ENCODE results near the gene MINDY1. TPM values are rescaled to one million over a fixed set of nuclear protein-coding genes. Genes with fewer than 3 reads are reported as not detected.

MINDY1 gene
- total RNA-seq, 1 donor from 2014 or later, result 10.7 TPM

GRCh38 chr1:150969626-150970025 is 37.1 kb downstream of the MINDY1 start:
- ATAC-seq (ENCODE audit: low read depth), result no peak
- intact Hi-C loops (cut with micrococcal nuclease), result loop anchor here (10.0 kb wide), 1 partner anchor 735 kb away; the partner anchor contains the start of gene ANP32E
- Mint-ChIP-seq H3K27me3 (no peaks in the 10 kb centered on the region), H3K36me3 (ENCODE audit: low read depth) (peaks cover 47% of the 10 kb centered on the region), H3K27ac (peak overlapping the region; percentile 37), H3K9me3 (no peaks in the 10 kb centered on the region), H3K4me1 (peaks cover 34% of the 10 kb centered on the region), H3K4me3 (no peak overlapping the region)
- ChIA-PET POLR2A (interaction anchor here (0.7 kb wide), 1 partner anchor 12 kb away, joined by 4 read pairs; no protein-coding TSS in a partner anchor), CTCF (no interaction called here)
- TF ChIP-seq, protein P1, sequence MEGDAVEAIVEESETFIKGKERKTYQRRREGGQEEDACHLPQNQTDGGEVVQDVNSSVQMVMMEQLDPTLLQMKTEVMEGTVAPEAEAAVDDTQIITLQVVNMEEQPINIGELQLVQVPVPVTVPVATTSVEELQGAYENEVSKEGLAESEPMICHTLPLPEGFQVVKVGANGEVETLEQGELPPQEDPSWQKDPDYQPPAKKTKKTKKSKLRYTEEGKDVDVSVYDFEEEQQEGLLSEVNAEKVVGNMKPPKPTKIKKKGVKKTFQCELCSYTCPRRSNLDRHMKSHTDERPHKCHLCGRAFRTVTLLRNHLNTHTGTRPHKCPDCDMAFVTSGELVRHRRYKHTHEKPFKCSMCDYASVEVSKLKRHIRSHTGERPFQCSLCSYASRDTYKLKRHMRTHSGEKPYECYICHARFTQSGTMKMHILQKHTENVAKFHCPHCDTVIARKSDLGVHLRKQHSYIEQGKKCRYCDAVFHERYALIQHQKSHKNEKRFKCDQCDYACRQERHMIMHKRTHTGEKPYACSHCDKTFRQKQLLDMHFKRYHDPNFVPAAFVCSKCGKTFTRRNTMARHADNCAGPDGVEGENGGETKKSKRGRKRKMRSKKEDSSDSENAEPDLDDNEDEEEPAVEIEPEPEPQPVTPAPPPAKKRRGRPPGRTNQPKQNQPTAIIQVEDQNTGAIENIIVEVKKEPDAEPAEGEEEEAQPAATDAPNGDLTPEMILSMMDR (IDR thresholded peaks at IDR 0.05), result no peak
- DNase-seq, result no peak

DNA sequence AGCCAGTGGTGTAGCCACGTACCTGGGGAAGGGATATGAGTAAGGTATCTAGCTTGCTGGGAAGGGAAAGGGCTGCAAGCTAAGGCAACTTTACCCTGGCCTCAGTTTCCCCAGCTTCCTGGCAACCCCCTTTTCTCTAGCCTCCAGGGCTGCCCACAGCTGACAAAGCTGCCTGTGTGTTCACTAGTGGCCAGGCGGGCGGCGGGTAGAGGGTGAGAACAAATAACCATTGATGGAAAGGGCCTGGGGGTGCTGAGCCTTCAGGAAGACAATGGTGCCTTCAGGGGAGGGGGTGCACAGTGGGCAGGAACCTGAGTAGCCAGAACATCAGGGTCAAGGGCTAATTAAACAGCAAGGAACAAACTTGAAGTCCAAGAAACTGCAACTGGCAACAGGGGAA is 38.2 kb downstream of the MINDY1 start:
- POLR2A ChIA-PET, result no interaction called here
- DNase-seq (no peak), ATAC-seq (ENCODE audit: low read depth) (no peak)
- intact Hi-C loops (cut with micrococcal nuclease), result no loop called here
- CTCF ChIA-PET, result interaction anchor here (1.1 kb wide), 1 partner anchor 12 kb away, joined by 3 read pairs; no protein-coding TSS in a partner anchor
- Mint-ChIP-seq H3K27me3 (no peaks in the 10 kb centered on the region), H3K4me1 (peaks cover 31% of the 10 kb centered on the region), H3K9me3 (no peaks in the 10 kb centered on the region), H3K27ac (no peak overlapping the region), H3K4me3 (no peak overlapping the region), H3K36me3 (ENCODE audit: low read depth) (peaks cover 58% of the 10 kb centered on the region)
- TF ChIP-seq, protein P1 (IDR thresholded peaks at IDR 0.05), result no peak

DNA sequence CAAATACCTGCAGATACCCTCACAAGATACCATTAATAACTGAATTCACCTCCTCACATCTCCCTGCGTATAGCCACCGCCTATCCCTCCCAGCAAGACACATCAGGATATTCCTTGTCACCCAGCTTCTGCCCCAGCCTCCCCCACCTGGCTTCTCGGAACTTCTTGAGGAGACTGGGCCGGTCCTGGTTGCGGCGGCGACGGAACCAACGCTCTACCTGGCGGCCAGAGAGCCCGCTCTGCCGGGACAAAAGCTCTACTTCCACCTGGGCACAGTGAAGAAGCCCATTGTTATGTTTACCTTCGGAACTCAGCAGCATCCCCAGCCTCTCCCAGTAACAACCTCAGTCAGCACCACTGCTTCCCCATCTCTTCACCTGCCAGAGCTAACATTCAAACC is 38.8 kb downstream of the MINDY1 start:
- Mint-ChIP-seq H3K4me1 (peaks cover 26% of the 10 kb centered on the region), H3K36me3 (ENCODE audit: low read depth) (peaks cover 64% of the 10 kb centered on the region), H3K9me3 (no peaks in the 10 kb centered on the region), H3K27me3 (no peaks in the 10 kb centered on the region), H3K27ac (no peak overlapping the region), H3K4me3 (no peak overlapping the region)
- no peak for DNase-seq
- TF ChIP-seq, protein P1 (IDR thresholded peaks at IDR 0.05), result no peak
- CTCF ChIA-PET, result interaction anchor here (1.1 kb wide), 1 partner anchor 12 kb away, joined by 3 read pairs; no protein-coding TSS in a partner anchor
- no peak for ATAC-seq (ENCODE audit: low read depth)
- intact Hi-C loops (cut with micrococcal nuclease), result no loop called here
- POLR2A ChIA-PET, result no interaction called here

DNA sequence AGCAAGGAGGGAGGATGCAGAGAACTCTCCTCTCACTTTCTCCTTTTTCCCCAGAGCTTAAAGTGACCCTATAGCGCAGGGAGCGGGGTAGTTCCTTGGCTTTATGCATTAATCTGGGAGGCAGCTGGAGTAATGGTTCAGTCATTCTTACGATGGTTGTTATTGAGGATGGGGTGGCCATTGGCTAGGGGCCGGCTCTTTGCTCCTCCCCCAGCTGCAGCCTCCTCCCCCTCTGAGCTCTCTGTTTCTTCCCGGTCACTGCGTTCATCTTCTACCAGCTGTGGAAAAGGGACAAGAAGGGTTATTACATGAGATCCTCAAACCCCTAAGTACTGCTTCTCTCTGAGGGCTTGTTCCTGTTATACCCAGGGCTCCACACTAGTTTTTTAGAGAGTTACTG is 40.7 kb downstream of the MINDY1 start:
- no peaks in the 10 kb centered on the region for H3K27me3 Mint-ChIP-seq
- TF ChIP-seq, protein P1 (IDR thresholded peaks at IDR 0.05), result no peak
- intact Hi-C loops (cut with micrococcal nuclease), result no loop called here
- no peak for ATAC-seq (ENCODE audit: low read depth)
- no peaks in the 10 kb centered on the region for H3K9me3 Mint-ChIP-seq
- peaks cover 6% of the 10 kb centered on the region for H3K4me1 Mint-ChIP-seq
- no peak overlapping the region for H3K4me3 Mint-ChIP-seq
- DNase-seq, result no peak
- ChIA-PET CTCF (no interaction called here), POLR2A (no interaction called here)
- no peak overlapping the region for H3K27ac Mint-ChIP-seq
- peaks cover 80% of the 10 kb centered on the region for H3K36me3 Mint-ChIP-seq (ENCODE audit: low read depth)

DNA sequence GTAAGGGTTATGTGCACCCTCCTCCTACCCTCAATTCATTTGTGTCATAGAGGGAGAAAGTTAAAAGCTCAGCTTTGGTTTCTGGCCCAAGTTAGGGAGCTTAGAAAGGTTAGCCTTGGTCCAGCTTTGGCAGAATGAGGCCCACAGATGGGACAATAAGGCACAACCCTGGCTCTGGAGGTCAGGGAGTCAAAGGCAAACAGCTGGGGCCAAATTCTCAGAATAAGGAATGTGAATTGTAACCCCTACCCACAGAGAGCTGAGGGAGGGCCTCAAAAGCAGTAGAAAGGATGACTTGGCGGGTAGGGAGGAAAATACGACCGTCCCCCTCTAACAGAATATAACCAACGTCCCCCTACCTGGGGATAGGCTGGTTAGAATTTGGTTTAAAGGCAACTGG is 41.1 kb downstream of the MINDY1 start:
- H3K9me3 Mint-ChIP-seq, result no peaks in the 10 kb centered on the region
- peaks cover 84% of the 10 kb centered on the region for H3K36me3 Mint-ChIP-seq (ENCODE audit: low read depth)
- no peaks in the 10 kb centered on the region for H3K27me3 Mint-ChIP-seq
- TF ChIP-seq, protein P1 (IDR thresholded peaks at IDR 0.05), result no peak
- ChIA-PET CTCF (no interaction called here), POLR2A (no interaction called here)
- no peak overlapping the region for H3K4me3 Mint-ChIP-seq
- DNase-seq, result no peak
- intact Hi-C loops (cut with micrococcal nuclease), result no loop called here
- no peak overlapping the region for H3K27ac Mint-ChIP-seq
- H3K4me1 Mint-ChIP-seq, result peaks cover 3% of the 10 kb centered on the region
- no peak for ATAC-seq (ENCODE audit: low read depth)

Measured in activated B cell treated with CpG ODN at 0.5 μM for 24 hours (primary cell).